GM12892 (cell line): ENCODE measurements around the gene KRT38.

Experiments used
- POLR2A ChIP-seq: IDR thresholded peaks from 2 replicates; pipeline ENCODE4 v1.6.1; 2011; ENCODE audit warnings: low read depth, low read length, control low read depth
- POLR2AphosphoS5 ChIP-seq: IDR thresholded peaks from 2 replicates; pipeline ENCODE4 v1.6.1; 2011; ENCODE audit warnings: low read depth, low read length, control low read depth
- TAF1 ChIP-seq: IDR thresholded peaks from 2 replicates; pipeline ENCODE4 v1.6.1; 2011; ENCODE audit warnings: low read depth, mild to moderate bottlenecking, control low read depth, low read length, borderline replicate concordance

GRCh38 chr17:41481036-41481435 is 40.3 kb upstream of the KRT38 start, which contains the start of gene KRT35:
- TF ChIP-seq POLR2A (no peak), POLR2AphosphoS5 (no peak), TAF1 (no peak)
